ENCODE results near the gene TGFA.

The TGFA gene

GRCh38 chr2:70461981-70462876 lies 91.4 kb downstream of the TGFA start:
- no peaks in the 10 kb centered on the region for H3K36me3 ChIP-seq (ENCODE audit: control insufficient read depth, low read length)
- no peaks in the 10 kb centered on the region for H3K9me2 ChIP-seq (replicated peaks; ENCODE audit: control insufficient read depth, low read length)
- no peaks in the 10 kb centered on the region for H3K4me1 ChIP-seq (ENCODE audit: control insufficient read depth, low read length)
- no peaks in the 10 kb centered on the region for H4K20me1 ChIP-seq (ENCODE audit: control insufficient read depth, insufficient read depth, low read depth, low read length)
- H3K79me2 ChIP-seq (ENCODE audit: control insufficient read depth, low read length) = no peaks in the 10 kb centered on the region
- peaks cover 6% of the 10 kb centered on the region; the same call in 1 of the 2 replicates for H3K27me3 ChIP-seq (ENCODE audit: control insufficient read depth, low read length)
- H3K4me3 ChIP-seq (ENCODE audit: low read length) = no peak overlapping the region
- H3K27ac ChIP-seq (ENCODE audit: low read depth, low read length) = no peak overlapping the region
- H3K4me2 ChIP-seq (ENCODE audit: low read length) = no peak overlapping the region
- no peaks in the 10 kb centered on the region for H3F3A ChIP-seq (ENCODE audit: control insufficient read depth, insufficient read depth)
- TF ChIP-seq CTCF (IDR thresholded peaks at IDR 0.05; ENCODE audit: low read depth, low read length, poor library complexity, severe bottlenecking) = no peak
- TF ChIP-seq EZH2phosphoT487 (IDR thresholded peaks at IDR 0.05; ENCODE audit: borderline replicate concordance, low read length) = no peak
- no peaks in the 10 kb centered on the region for H3K9me3 ChIP-seq (ENCODE audit: control insufficient read depth, insufficient read depth, low read length)

- Histone ChIP-seq H3K27me3 (ENCODE audit: control insufficient read depth, low read length) (peaks cover 6% of the 10 kb centered on the region; the same call in 1 of the 2 replicates), H3K4me1 (ENCODE audit: control insufficient read depth, low read length) (no peaks in the 10 kb centered on the region), H3K9me3 (ENCODE audit: control insufficient read depth, insufficient read depth, low read length) (no peaks in the 10 kb centered on the region), H3K4me2 (ENCODE audit: low read length) (no peak overlapping the region), H3K36me3 (ENCODE audit: control insufficient read depth, low read length) (no peaks in the 10 kb centered on the region), H4K20me1 (ENCODE audit: control insufficient read depth, insufficient read depth, low read depth, low read length) (no peaks in the 10 kb centered on the region), H3K27ac (ENCODE audit: low read depth, low read length) (no peak overlapping the region), H3F3A (ENCODE audit: control insufficient read depth, insufficient read depth) (no peaks in the 10 kb centered on the region), H3K4me3 (ENCODE audit: low read length) (no peak overlapping the region), H3K79me2 (ENCODE audit: control insufficient read depth, low read length) (no peaks in the 10 kb centered on the region), H3K9me2 (replicated peaks; ENCODE audit: control insufficient read depth, low read length) (no peaks in the 10 kb centered on the region)
- TF ChIP-seq CTCF (IDR thresholded peaks at IDR 0.05; ENCODE audit: low read depth, low read length, poor library complexity, severe bottlenecking) (no peak), EZH2phosphoT487 (IDR thresholded peaks at IDR 0.05; ENCODE audit: borderline replicate concordance, low read length) (no peak)
Measured at GRCh38 chr2:70461414-70461813, 92.2 kb downstream of the TGFA start.

GRCh38 chr2:70460333-70460732 lies 93.3 kb downstream of the TGFA start:
- H3K36me3 ChIP-seq (ENCODE audit: control insufficient read depth, low read length) = no peaks in the 10 kb centered on the region
- TF ChIP-seq EZH2phosphoT487 (IDR thresholded peaks at IDR 0.05; ENCODE audit: borderline replicate concordance, low read length) = no peak
- TF ChIP-seq CTCF (IDR thresholded peaks at IDR 0.05; ENCODE audit: low read depth, low read length, poor library complexity, severe bottlenecking) = no peak
- H3K27me3 ChIP-seq (ENCODE audit: control insufficient read depth, low read length) = peaks cover 6% of the 10 kb centered on the region; the same call in 1 of the 2 replicates

More at GRCh38 chr2:70460333-70460732, 93.3 kb downstream of the TGFA start:
- Histone ChIP-seq H3F3A (ENCODE audit: control insufficient read depth, insufficient read depth) (no peaks in the 10 kb centered on the region), H3K9me2 (replicated peaks; ENCODE audit: control insufficient read depth, low read length) (no peaks in the 10 kb centered on the region), H3K4me1 (ENCODE audit: control insufficient read depth, low read length) (no peaks in the 10 kb centered on the region), H3K4me2 (ENCODE audit: low read length) (no peak overlapping the region), H3K79me2 (ENCODE audit: control insufficient read depth, low read length) (no peaks in the 10 kb centered on the region), H3K4me3 (ENCODE audit: low read length) (no peak overlapping the region), H4K20me1 (ENCODE audit: control insufficient read depth, insufficient read depth, low read depth, low read length) (no peaks in the 10 kb centered on the region), H3K9me3 (ENCODE audit: control insufficient read depth, insufficient read depth, low read length) (no peaks in the 10 kb centered on the region), H3K27ac (ENCODE audit: low read depth, low read length) (no peak overlapping the region)
